H9 (cell line): ENCODE data around the gene FGFR3. TPM values are rescaled to one million over a fixed set of nuclear protein-coding genes. Genes with fewer than 3 reads are reported as not detected.

Experiments
- DNase-seq: peaks from one replicate; pipeline ENCODE4 v3.0.0-alpha.2; 2017
- H2AFZ ChIP-seq: one replicate; pipeline ENCODE4 v1.6.1; 2013; ENCODE audit warnings: mild to moderate bottlenecking, low read length, control low read depth, moderate library complexity
- H2AK5ac ChIP-seq: 2 replicates; pipeline ENCODE4 v1.6.1; 2013; ENCODE audit warnings: low read length, control low read depth, mixed read lengths; ENCODE audit not compliant: insufficient read length
- H2BK120ac ChIP-seq: one replicate; pipeline ENCODE4 v1.6.1; 2013; ENCODE audit warnings: low read depth, mild to moderate bottlenecking, low read length, control low read depth, inconsistent platforms; ENCODE audit not compliant: poor library complexity, severe bottlenecking
- H2BK12ac ChIP-seq: 2 replicates; pipeline ENCODE4 v1.6.1; 2013; ENCODE audit warnings: low read length, control low read depth, mixed read lengths, low read depth; ENCODE audit not compliant: insufficient read length
- H2BK15ac ChIP-seq: 2 replicates; pipeline ENCODE4 v1.6.1; 2013; ENCODE audit warnings: low read depth, low read length, control low read depth
- H2BK20ac ChIP-seq: one replicate; pipeline ENCODE4 v1.6.1; 2013; ENCODE audit warnings: low read depth, mild to moderate bottlenecking, low read length, control low read depth, inconsistent platforms; ENCODE audit not compliant: poor library complexity, severe bottlenecking
- H2BK5ac ChIP-seq: 2 replicates; pipeline ENCODE4 v1.6.1; 2013; ENCODE audit warnings: low read length, control low read depth, mixed read lengths; ENCODE audit not compliant: insufficient read length
- H3K14ac ChIP-seq: 2 replicates; pipeline ENCODE4 v1.6.1; 2013; ENCODE audit warnings: low read length, control low read depth; ENCODE audit not compliant: insufficient read depth
- H3K18ac ChIP-seq: 2 replicates; pipeline ENCODE4 v1.6.1; 2013; ENCODE audit warnings: low read depth, mild to moderate bottlenecking, mixed read lengths, low read length, control low read depth; ENCODE audit not compliant: insufficient read length
- H3K23ac ChIP-seq: 2 replicates; pipeline ENCODE4 v1.6.1; 2013; ENCODE audit warnings: low read length, control low read depth, mixed read lengths, low read depth; ENCODE audit not compliant: insufficient read length
- H3K23me2 ChIP-seq: 2 replicates; pipeline ENCODE4 v1.6.1; 2013; ENCODE audit warnings: low read depth, mild to moderate bottlenecking, mixed read lengths, low read length, control low read depth; ENCODE audit not compliant: insufficient read length, poor library complexity, severe bottlenecking
- H3K27ac ChIP-seq: 2 replicates; pipeline ENCODE4 v1.5.1; 2013; ENCODE audit warnings: low read length, control low read depth, mixed read lengths, low read depth; ENCODE audit not compliant: insufficient read length
- H3K27me3 ChIP-seq: 2 replicates; pipeline ENCODE4 v1.6.1; 2013; ENCODE audit warnings: low read length, control low read depth, inconsistent platforms; ENCODE audit not compliant: insufficient read depth
- H3K4ac ChIP-seq: 2 replicates; pipeline ENCODE4 v1.6.1; 2013; ENCODE audit warnings: low read depth, mild to moderate bottlenecking, control low read depth, inconsistent platforms, low read length, moderate library complexity
- H3K4me1 ChIP-seq: 2 replicates; pipeline ENCODE4 v1.6.1; 2013; ENCODE audit warnings: low read length, control low read depth, inconsistent platforms; ENCODE audit not compliant: insufficient read depth
- H3K4me2 ChIP-seq: 2 replicates; pipeline ENCODE4 v1.6.1; 2013; ENCODE audit warnings: low read length, control low read depth, mixed read lengths; ENCODE audit not compliant: insufficient read length, insufficient read depth
- H3K56ac ChIP-seq: 2 replicates; pipeline ENCODE4 v1.6.1; 2013; ENCODE audit warnings: low read depth, mild to moderate bottlenecking, mixed read lengths, low read length, control low read depth; ENCODE audit not compliant: insufficient read length
- H3K79me1 ChIP-seq: 2 replicates; pipeline ENCODE4 v1.6.1; 2013; ENCODE audit warnings: low read depth, mild to moderate bottlenecking, moderate library complexity, low read length, control low read depth, inconsistent platforms; ENCODE audit not compliant: insufficient read depth, poor library complexity, severe bottlenecking
- H3K79me2 ChIP-seq: 2 replicates; pipeline ENCODE4 v1.6.1; 2013; ENCODE audit warnings: low read length, control low read depth, inconsistent platforms; ENCODE audit not compliant: insufficient read depth
- H3K9ac ChIP-seq: 2 replicates; pipeline ENCODE4 v1.6.1; 2013; ENCODE audit warnings: low read length, control low read depth, mixed read lengths; ENCODE audit not compliant: insufficient read length; ENCODE audit errors: extremely low read depth
- H3K9me3 ChIP-seq: one replicate; pipeline ENCODE4 v1.6.1; 2013; ENCODE audit warnings: low read depth, low read length, inconsistent platforms; ENCODE audit not compliant: control insufficient read depth
- H3T11ph ChIP-seq: one replicate; pipeline ENCODE4 v1.6.1; 2013; ENCODE audit warnings: mild to moderate bottlenecking, low read length, control low read depth, inconsistent platforms
- H4K20me1 ChIP-seq: one replicate; pipeline ENCODE4 v1.6.1; 2013; ENCODE audit not compliant: control insufficient read depth, insufficient read length, insufficient read depth
- H4K5ac ChIP-seq: 2 replicates; pipeline ENCODE4 v1.6.1; 2013; ENCODE audit warnings: low read depth, mild to moderate bottlenecking, mixed read lengths, low read length, control low read depth; ENCODE audit not compliant: insufficient read length
- H4K8ac ChIP-seq: replicated peaks from 2 replicates; pipeline ENCODE4 v1.6.1; 2013; ENCODE audit warnings: low read length, control low read depth, mixed read lengths, low read depth; ENCODE audit not compliant: insufficient read length
- H4K91ac ChIP-seq: 2 replicates; pipeline ENCODE4 v1.6.1; 2013; ENCODE audit warnings: low read depth, mild to moderate bottlenecking, moderate library complexity, mixed read lengths, low read length, control low read depth; ENCODE audit not compliant: insufficient read length
- H3K27ac Mint-ChIP-seq, 3 experiments: 2 replicates in 2 of 3; 3 replicates in 1 of 3; pipeline ENCODE4 v1.8.0; 2020 to 2021; ENCODE audit warnings: mixed read lengths in 3 of 3, mild to moderate bottlenecking in 1 of 3, moderate library complexity in 1 of 3
- H3K27me3 Mint-ChIP-seq: 2 replicates; pipeline ENCODE4 v1.8.0; 2021; ENCODE audit warnings: low read depth, mild to moderate bottlenecking, moderate library complexity, mixed read lengths
- H3K36me3 Mint-ChIP-seq, 3 experiments: 2 replicates in 2 of 3; 3 replicates in 1 of 3; pipeline ENCODE4 v1.8.0; 2020 to 2021; ENCODE audit warnings: low read depth in 3 of 3, mixed read lengths in 3 of 3; ENCODE audit not compliant: insufficient read depth in 1 of 3
- H3K4me1 Mint-ChIP-seq, 2 experiments: 2 replicates each; pipeline ENCODE4 v1.8.0; 2020; ENCODE audit warnings: mixed read lengths in 2 of 2
- H3K4me3 Mint-ChIP-seq, 2 experiments: 2 replicates in 1 of 2; 3 replicates in 1 of 2; pipeline ENCODE4 v1.8.0; 2020 to 2021; ENCODE audit warnings: mild to moderate bottlenecking in 2 of 2, mixed read lengths in 2 of 2, moderate library complexity in 1 of 2
- H3K9me3 Mint-ChIP-seq, 2 experiments: 2 replicates in 1 of 2; 3 replicates in 1 of 2; pipeline ENCODE4 v1.8.0; 2020; ENCODE audit warnings: mild to moderate bottlenecking in 2 of 2, mixed read lengths in 2 of 2, moderate library complexity in 1 of 2
- CTCF ChIP-seq: fragments of 200-600 bp; sonication (generic); conservative IDR thresholded peaks from 3 replicates; pipeline ENCODE4 v1.8.0; 2021; ENCODE audit warnings: antibody characterized with exemption, mild to moderate bottlenecking
- WGBS: extraction: QIAGEN DNeasy Blood & Tissue Kit; methylation state at CpG from one replicate; pipeline ENCODE4 v1.1.7; 2013; ENCODE audit warnings: missing lambda C conversion rate, low lambda C conversion rate, mixed read lengths; ENCODE audit not compliant: insufficient read length; ENCODE audit errors: extremely low coverage; 5-methylcytosine and 5-hydroxymethylcytosine counted together
- total RNA-seq: library from RNA; stranded (reverse); gene quantifications from 2 replicates; pipeline ENCODE4 v1.2.1, GENCODE V29; 2021

The FGFR3 gene
- total RNA-seq, 1 experiment from 2014 or later = 75.7 TPM

- DNase-seq = no peak
- Histone ChIP-seq H4K8ac (no peak overlapping the region), H3K9me3 (no peaks in the 10 kb centered on the region), H3K79me1 (no peaks in the 10 kb centered on the region), H4K20me1 (no peaks in the 10 kb centered on the region), H2AK5ac (no peak overlapping the region), H3K27me3 (no peaks in the 10 kb centered on the region), H3K4me2 (no peak overlapping the region), H3K14ac (no peak overlapping the region; the same call in 1 of the 2 replicates), H2BK120ac (no peak overlapping the region), H3K18ac (no peak overlapping the region), H2AFZ (no peak overlapping the region), H3K4me1 (peaks cover 2% of the 10 kb centered on the region; the same call in 1 of the 2 replicates), H3K23me2 (peaks cover 2% of the 10 kb centered on the region), H2BK15ac (no peak overlapping the region), H4K5ac (no peak overlapping the region), H3K23ac (no peak overlapping the region), H2BK5ac (no peak overlapping the region), H3T11ph (no peak overlapping the region), H3K9ac (no peak overlapping the region), H3K79me2 (no peaks in the 10 kb centered on the region), H2BK20ac (no peak overlapping the region), H3K4ac (no peak overlapping the region), H3K56ac (no peak overlapping the region), H4K91ac (no peak overlapping the region), H3K27ac (no peak overlapping the region), H2BK12ac (no peak overlapping the region)
- no peaks in the 10 kb centered on the region for H3K36me3 Mint-ChIP-seq
- no peak overlapping the region for H3K4me3 Mint-ChIP-seq
- no peak for TF ChIP-seq CTCF
- H3K4me1 Mint-ChIP-seq = peaks cover 22 to 41% of the 10 kb centered on the region in 2 experiments
- H3K27me3 Mint-ChIP-seq = peaks cover 6% of the 10 kb centered on the region
- H3K27ac Mint-ChIP-seq = no peak overlapping the region
- no peaks in the 10 kb centered on the region for H3K9me3 Mint-ChIP-seq
- no CpG with 5 or more reads among the region's 30 CpGs for WGBS
Measured at GRCh38 chr4:1772853-1773538, 20.1 kb upstream of the FGFR3 start.
